ENCODE data around the gene KSR2.

- TF ChIP-seq CTCF (conservative IDR thresholded peaks at IDR 0.05; ENCODE audit: low read length) (no peak), EZH2phosphoT487 (IDR thresholded peaks at IDR 0.05; ENCODE audit: borderline replicate concordance, low read depth, low read length) (no peak)
These were observed 541.6 kb downstream of the KSR2 start for GRCh38 chr12:117427211-117427610.

Data from OCI-LY7 (cell line).